Upper lobe of right lung (tissue), 1 donor: ENCODE data around the gene SLC38A9. TPM values are rescaled to one million over a fixed set of nuclear protein-coding genes. Genes with fewer than 3 reads are reported as not detected.

Experiments used
- ATAC-seq: fragments of 200-7000 bp; cut with Tn5 transposase; one replicate; pipeline ENCODE4 v1.9.1; 2020; ENCODE audit warnings: mild to moderate bottlenecking, moderate library complexity
- DNase-seq: peaks from one replicate; pipeline ENCODE4 v3.0.0-alpha.2; 2020
- H3K27ac ChIP-seq: fragments of 200-600 bp; one replicate; pipeline ENCODE4 v1.8.0; 2022
- H3K27me3 ChIP-seq: fragments of 200-600 bp; one replicate; pipeline ENCODE4 v1.8.0; 2022; ENCODE audit warnings: mild to moderate bottlenecking
- H3K36me3 ChIP-seq: fragments of 200-600 bp; one replicate; pipeline ENCODE4 v1.8.0; 2022
- H3K4me1 ChIP-seq: fragments of 200-600 bp; one replicate; pipeline ENCODE4 v1.8.0; 2022
- H3K4me3 ChIP-seq: fragments of 200-600 bp; one replicate; pipeline ENCODE4 v1.8.0; 2022; ENCODE audit warnings: mild to moderate bottlenecking
- H3K9me3 ChIP-seq: fragments of 200-600 bp; one replicate; pipeline ENCODE4 v1.8.0; 2022
- CTCF ChIP-seq: fragments of 200-600 bp; IDR thresholded peaks from one replicate; pipeline ENCODE4 v1.8.0; 2022; ENCODE audit warnings: antibody characterized with exemption
- intact Hi-C: fragments of 100-400 bp; cut with DNase I; formaldehyde crosslinking; loops from one replicate; pipeline ENCODE4 v1.11.0; 2022
- total RNA-seq: library from RNA; stranded (reverse); fragmentation: NEBNext Ultra II Directional; extraction: Animal tissue kit (Norgen Biotek cat#: 25700); gene quantifications from one replicate; pipeline ENCODE4 v1.2.1, GENCODE V29; 2021
- donor health status: DM: no; HTN: yes; CAD: no; lungs with severe emphysema.

The SLC38A9 gene
- total RNA-seq, 1 donor from 2014 or later, result 24.7 TPM

DNA sequence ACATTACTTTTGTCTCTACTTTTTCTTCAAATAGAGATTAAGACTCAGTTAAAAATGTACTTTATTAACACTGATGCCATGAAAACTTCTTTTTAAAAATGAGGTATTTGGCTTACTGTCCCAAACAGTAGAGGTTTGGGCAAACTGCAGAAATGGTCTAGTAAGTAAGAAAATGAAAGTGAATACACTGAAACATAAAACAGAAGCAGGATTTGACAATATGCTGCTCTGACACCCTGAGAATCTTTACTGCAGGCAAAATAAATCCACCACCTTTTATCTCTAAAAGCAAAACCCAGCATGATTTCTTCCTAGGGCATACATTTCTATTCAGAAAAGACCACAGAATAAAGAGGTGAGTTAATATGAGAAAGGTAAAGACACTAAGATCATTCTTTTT is 86.2 kb downstream of the SLC38A9 start:
- TF ChIP-seq CTCF, result no peak
- no peak overlapping the region for H3K4me3 ChIP-seq
- H3K27ac ChIP-seq, result no peak overlapping the region
- H3K27me3 ChIP-seq, result no peaks in the 10 kb centered on the region
- ATAC-seq (no peak), DNase-seq (no peak)
- intact Hi-C loops, result no loop called here
- peaks cover 13% of the 10 kb centered on the region for H3K4me1 ChIP-seq
- H3K36me3 ChIP-seq, result no peaks in the 10 kb centered on the region
- no peaks in the 10 kb centered on the region for H3K9me3 ChIP-seq

GRCh38 chr5:55625589-55625909 is 86.6 kb downstream of the SLC38A9 start:
- no peak for TF ChIP-seq CTCF
- peaks cover 13% of the 10 kb centered on the region for H3K4me1 ChIP-seq
- H3K36me3 ChIP-seq, result no peaks in the 10 kb centered on the region
- no peak overlapping the region for H3K4me3 ChIP-seq
- DNase-seq (no peak), ATAC-seq (no peak)
- intact Hi-C loops, result no loop called here
- no peak overlapping the region for H3K27ac ChIP-seq
- no peaks in the 10 kb centered on the region for H3K27me3 ChIP-seq
- H3K9me3 ChIP-seq, result no peaks in the 10 kb centered on the region

- Histone ChIP-seq H3K4me3 (no peak overlapping the region), H3K36me3 (no peaks in the 10 kb centered on the region), H3K4me1 (peaks cover 13% of the 10 kb centered on the region), H3K27ac (no peak overlapping the region), H3K27me3 (no peaks in the 10 kb centered on the region), H3K9me3 (no peaks in the 10 kb centered on the region)
- intact Hi-C loops, result no loop called here
- ATAC-seq (no peak), DNase-seq (no peak)
- no peak for TF ChIP-seq CTCF
Observed at GRCh38 chr5:55624841-55625588, 87.1 kb downstream of the SLC38A9 start.

GRCh38 chr5:55623789-55624188 is 88.3 kb downstream of the SLC38A9 start:
- H3K27me3 ChIP-seq, result no peaks in the 10 kb centered on the region
- H3K36me3 ChIP-seq, result no peaks in the 10 kb centered on the region
- no peak overlapping the region for H3K4me3 ChIP-seq
- intact Hi-C loops, result no loop called here
- TF ChIP-seq CTCF, result no peak
- H3K4me1 ChIP-seq, result peaks cover 13% of the 10 kb centered on the region
- DNase-seq, result no peak
- no peak overlapping the region for H3K27ac ChIP-seq
- no peak for ATAC-seq
- no peaks in the 10 kb centered on the region for H3K9me3 ChIP-seq

- ATAC-seq, result no peak
- Histone ChIP-seq H3K4me1 (peaks cover 13% of the 10 kb centered on the region), H3K27me3 (no peaks in the 10 kb centered on the region), H3K9me3 (no peaks in the 10 kb centered on the region), H3K4me3 (no peak overlapping the region), H3K36me3 (no peaks in the 10 kb centered on the region), H3K27ac (no peak overlapping the region)
- DNase-seq, result no peak
- intact Hi-C loops, result no loop called here
- TF ChIP-seq CTCF, result no peak
Observed at GRCh38 chr5:55622460-55622859, 89.7 kb downstream of the SLC38A9 start.

- ATAC-seq, result peak; percentile 59
- Histone ChIP-seq H3K9me3 (no peaks in the 10 kb centered on the region), H3K4me1 (peaks cover 10% of the 10 kb centered on the region), H3K27me3 (no peaks in the 10 kb centered on the region), H3K36me3 (no peaks in the 10 kb centered on the region), H3K27ac (peak overlapping the region; percentile 28), H3K4me3 (no peak overlapping the region)
- intact Hi-C loops, result no loop called here
- no peak for DNase-seq
- TF ChIP-seq CTCF, result no peak
Observed at GRCh38 chr5:55621229-55621628, 90.9 kb downstream of the SLC38A9 start.
